Neuronal stem cell (in vitro differentiated cells): ENCODE measurements around the gene TMEM121B.
A peak's percentile ranks its signal among the peaks of the same experiment; 100 is the strongest.

Experiments used
- DNase-seq: peaks from one replicate; pipeline ENCODE4 v3.0.0-alpha.2; 2013; ENCODE audit warnings: low spot score
- H2AFZ ChIP-seq: one replicate; pipeline ENCODE4 v1.6.1; 2013; ENCODE audit warnings: mild to moderate bottlenecking, low read length, inconsistent platforms
- H2AK5ac ChIP-seq: 2 replicates; pipeline ENCODE4 v1.6.1; 2013; ENCODE audit warnings: low read depth, mild to moderate bottlenecking, inconsistent platforms, low read length, moderate library complexity, mixed read lengths
- H2BK120ac ChIP-seq: 2 replicates; pipeline ENCODE4 v1.6.1; 2013; ENCODE audit warnings: low read depth, mild to moderate bottlenecking, inconsistent platforms, low read length, moderate library complexity, mixed read lengths
- H2BK12ac ChIP-seq: one replicate; pipeline ENCODE4 v1.6.1; 2013; ENCODE audit warnings: low read length, inconsistent platforms
- H2BK15ac ChIP-seq: 2 replicates; pipeline ENCODE4 v1.6.1; 2013; ENCODE audit warnings: mild to moderate bottlenecking, low read length, inconsistent platforms, mixed read lengths
- H2BK5ac ChIP-seq: one replicate; pipeline ENCODE4 v1.6.1; 2013; ENCODE audit warnings: inconsistent platforms, mild to moderate bottlenecking, low read length, moderate library complexity
- H3K14ac ChIP-seq: one replicate; pipeline ENCODE4 v1.6.1; 2013; ENCODE audit warnings: low read length, inconsistent platforms
- H3K18ac ChIP-seq: 2 replicates; pipeline ENCODE4 v1.6.1; 2013; ENCODE audit warnings: low read length, inconsistent platforms
- H3K23ac ChIP-seq: 2 replicates; pipeline ENCODE4 v1.6.1; 2013; ENCODE audit warnings: low read depth, mild to moderate bottlenecking, mixed read lengths, low read length, inconsistent platforms; ENCODE audit not compliant: poor library complexity
- H3K27ac ChIP-seq: replicated peaks from 3 replicates; pipeline ENCODE4 v1.5.1; 2013; ENCODE audit warnings: low read length, inconsistent platforms
- H3K27me3 ChIP-seq, 3 experiments: 2 replicates each; pipeline ENCODE4 v1.6.1; 2013; ENCODE audit warnings: low read length in 3 of 3, mild to moderate bottlenecking in 2 of 3, inconsistent platforms in 1 of 3, low read depth in 1 of 3, mixed read lengths in 1 of 3, moderate library complexity in 1 of 3; ENCODE audit not compliant: control insufficient read depth in 3 of 3, insufficient read depth in 3 of 3
- H3K36me3 ChIP-seq, 2 donors: replicated peaks in 1 of 2; 2 replicates each; pipeline ENCODE4 v1.6.1; 2013; ENCODE audit warnings: low read length in 2 of 2; ENCODE audit not compliant: control insufficient read depth in 2 of 2, insufficient read depth in 2 of 2
- H3K4ac ChIP-seq: 2 replicates; pipeline ENCODE4 v1.6.1; 2013; ENCODE audit warnings: inconsistent platforms, mild to moderate bottlenecking, low read length, moderate library complexity
- H3K4me1 ChIP-seq, 2 donors: 1 replicate in 1 of 2; 2 replicates in 1 of 2; pipeline ENCODE4 v1.6.1; 2013; ENCODE audit warnings: low read length in 2 of 2, low read depth in 1 of 2; ENCODE audit not compliant: control insufficient read depth in 2 of 2, insufficient read depth in 1 of 2
- H3K4me2 ChIP-seq: one replicate; pipeline ENCODE4 v1.6.1; 2013; ENCODE audit warnings: mild to moderate bottlenecking, low read length, inconsistent platforms; ENCODE audit not compliant: insufficient read depth, poor library complexity, severe bottlenecking
- H3K4me3 ChIP-seq, 2 donors: 2 replicates each; pipeline ENCODE4 v1.5.1; 2013; ENCODE audit warnings: low read length in 2 of 2, mild to moderate bottlenecking in 2 of 2, inconsistent platforms in 1 of 2, moderate library complexity in 1 of 2
- H3K79me1 ChIP-seq: one replicate; pipeline ENCODE4 v1.6.1; 2013; ENCODE audit warnings: low read depth, mild to moderate bottlenecking, inconsistent platforms, low read length, moderate library complexity
- H3K9ac ChIP-seq: one replicate; pipeline ENCODE4 v1.6.1; 2013; ENCODE audit warnings: mild to moderate bottlenecking, low read depth, low read length, inconsistent platforms; ENCODE audit not compliant: poor library complexity
- H3K9me3 ChIP-seq, 2 donors: replicated peaks in 1 of 2; 2 replicates each; pipeline versions ENCODE3 to v1.6.1; 2013; ENCODE audit warnings: low read length in 2 of 2, mild to moderate bottlenecking in 2 of 2, inconsistent platforms in 1 of 2, low read depth in 1 of 2, mixed read lengths in 1 of 2, moderate library complexity in 1 of 2; ENCODE audit not compliant: control insufficient read depth in 2 of 2, insufficient read depth in 1 of 2
- H4K8ac ChIP-seq: one replicate; pipeline ENCODE4 v1.6.1; 2013; ENCODE audit warnings: low read depth, mild to moderate bottlenecking, inconsistent platforms, low read length, moderate library complexity
- H4K91ac ChIP-seq: one replicate; pipeline ENCODE4 v1.6.1; 2013; ENCODE audit warnings: low read length, low read depth, mild to moderate bottlenecking, inconsistent platforms; ENCODE audit not compliant: poor library complexity
- WGBS, 2 donors: extraction: QIAGEN DNeasy Blood & Tissue Kit; methylation state at CpG; one replicate each; pipeline ENCODE4 v1.1.7; 2013; ENCODE audit warnings: missing lambda C conversion rate in 2 of 2, mixed read lengths in 1 of 2; ENCODE audit not compliant: insufficient read length in 2 of 2, insufficient replicate concordance in 1 of 2; ENCODE audit errors: extremely low coverage in 2 of 2; 5-methylcytosine and 5-hydroxymethylcytosine counted together

The TMEM121B gene

GRCh38 chr22:17110791-17111550 lies 10.2 kb downstream of the TMEM121B start:
- no peak overlapping the region for H3K4ac ChIP-seq
- no peak overlapping the region for H2BK120ac ChIP-seq
- no peak overlapping the region for H2BK12ac ChIP-seq

GRCh38 chr22:17109976-17110375 lies 11.2 kb downstream of the TMEM121B start:
- H2AK5ac ChIP-seq: no peak overlapping the region
- no peak overlapping the region for H2AFZ ChIP-seq
- no peak for DNase-seq
- H2BK15ac ChIP-seq: no peak overlapping the region
- H2BK12ac ChIP-seq: no peak overlapping the region
- H3K27me3 ChIP-seq: no peaks in the 10 kb centered on the region
- no peak overlapping the region for H3K9ac ChIP-seq
- H2BK120ac ChIP-seq: no peak overlapping the region
- no peak overlapping the region for H3K4ac ChIP-seq
- no peak overlapping the region for H2BK5ac ChIP-seq
- H3K18ac ChIP-seq: no peak overlapping the region
- no peak overlapping the region for H3K4me3 ChIP-seq
- H3K4me2 ChIP-seq: no peak overlapping the region
- H3K23ac ChIP-seq: no peak overlapping the region
- H3K9me3 ChIP-seq: no peaks in the 10 kb centered on the region
- H4K8ac ChIP-seq: no peak overlapping the region
- WGBS, 2 donors: no CpG with 5 or more reads among the region's 16 CpGs
- no peak overlapping the region for H3K14ac ChIP-seq
- no peak overlapping the region for H4K91ac ChIP-seq
- peaks cover 0 to 43% of the 10 kb centered on the region in 2 donors for H3K36me3 ChIP-seq
- H3K27ac ChIP-seq: no peak overlapping the region
- no peaks in the 10 kb centered on the region for H3K79me1 ChIP-seq
- H3K4me1 ChIP-seq: no peaks in the 10 kb centered on the region

More at GRCh38 chr22:17110791-17111550, 10.2 kb downstream of the TMEM121B start:
- Histone ChIP-seq H3K36me3 (peaks cover 0 to 33% of the 10 kb centered on the region in 2 donors), H3K79me1 (no peaks in the 10 kb centered on the region), H3K18ac (no peak overlapping the region), H4K91ac (no peak overlapping the region), H2AFZ (no peak overlapping the region), H2BK15ac (no peak overlapping the region), H3K9ac (no peak overlapping the region), H2BK5ac (no peak overlapping the region), H3K9me3 (no peaks in the 10 kb centered on the region), H3K23ac (no peak overlapping the region), H3K4me3 (no peak overlapping the region), H3K4me1 (no peaks in the 10 kb centered on the region), H3K14ac (no peak overlapping the region), H2AK5ac (no peak overlapping the region), H3K27ac (no peak overlapping the region), H3K27me3 (no peaks in the 10 kb centered on the region), H4K8ac (no peak overlapping the region), H3K4me2 (no peak overlapping the region)
- no peak for DNase-seq
- WGBS, 2 donors: no CpG with 5 or more reads among the region's 13 CpGs

GRCh38 chr22:17109113-17109865 lies 11.9 kb downstream of the TMEM121B start:
- Histone ChIP-seq H3K36me3 (peaks cover 0 to 50% of the 10 kb centered on the region in 2 donors), H2AFZ (no peak overlapping the region), H2AK5ac (no peak overlapping the region), H3K4me3 (no peak overlapping the region), H2BK120ac (no peak overlapping the region), H4K8ac (no peak overlapping the region), H3K4me2 (no peak overlapping the region), H3K4me1 (no peaks in the 10 kb centered on the region), H3K79me1 (no peaks in the 10 kb centered on the region), H3K9me3 (no peaks in the 10 kb centered on the region), H3K27me3 (no peaks in the 10 kb centered on the region), H2BK12ac (no peak overlapping the region), H2BK15ac (no peak overlapping the region), H3K18ac (no peak overlapping the region), H3K4ac (no peak overlapping the region), H3K27ac (no peak overlapping the region), H4K91ac (no peak overlapping the region), H2BK5ac (peak overlapping the region; percentile 57), H3K23ac (peak overlapping the region; percentile 39), H3K9ac (no peak overlapping the region), H3K14ac (no peak overlapping the region)
- DNase-seq: no peak
- WGBS, 2 donors: no CpG with 5 or more reads among the region's 42 CpGs
